Right cardiac atrium (tissue), 5 donors: Measurements from ENCODE around the gene AFG1L. TPM values are rescaled to one million over a fixed set of nuclear protein-coding genes. Genes with fewer than 3 reads are reported as not detected.
A peak's percentile ranks its signal among the peaks of the same experiment; 100 is the strongest.

ENCODE experiments used
- ATAC-seq, 2 donors: fragments of 200-7000 bp; cut with Tn5 transposase; one replicate each; pipeline versions ENCODE4 v1.8.0 to v1.9.1; 2020; ENCODE audit warnings: moderate library complexity in 2 of 2, mild to moderate bottlenecking in 1 of 2
- DNase-seq, 3 donors: peaks; one replicate each; pipeline ENCODE4 v3.0.0-alpha.2; 2020
- H3K27ac ChIP-seq: one replicate; pipeline ENCODE4 v1.5.1; 2013; ENCODE audit warnings: mild to moderate bottlenecking, low read length, control low read depth, moderate library complexity
- H3K27me3 ChIP-seq: one replicate; pipeline ENCODE4 v1.6.1; 2013; ENCODE audit not compliant: control insufficient read depth, insufficient read depth
- H3K4me1 ChIP-seq: one replicate; pipeline ENCODE4 v1.6.1; 2013; ENCODE audit warnings: low read length; ENCODE audit not compliant: control insufficient read depth, insufficient read depth
- H3K4me3 ChIP-seq: one replicate; pipeline ENCODE4 v1.5.1; 2013; ENCODE audit warnings: low read length, control low read depth
- H3K9me3 ChIP-seq: one replicate; pipeline ENCODE4 v1.6.1; 2013; ENCODE audit warnings: low read length; ENCODE audit not compliant: control insufficient read depth
- WGBS: extraction: QIAGEN DNeasy Blood & Tissue Kit; methylation state at CpG from one replicate; pipeline ENCODE4 v1.1.7; 2013; 5-methylcytosine and 5-hydroxymethylcytosine counted together
- intact Hi-C, 4 donors: fragments of 100-400 bp; cut with DNase I; formaldehyde crosslinking; loops; one replicate each; pipeline versions ENCODE4 v1.11.0 to v1.14.0; 2022 to 2023
- polyA plus RNA-seq: library from polyadenylated mRNA; stranded (reverse); fragments of 200-250 nt; gene quantifications from one replicate; pipeline ENCODE4 v1.2.3, GENCODE V29; 2013
- total RNA-seq, 4 donors: library from RNA; stranded (reverse); fragmentation: NEBNext Ultra II Directional; extraction: Animal tissue kit (Norgen Biotek cat#: 25700); gene quantifications; one replicate each; pipeline ENCODE4 v1.2.1, GENCODE V29; 2021
- donor health status: healthy with polysubstance abuse.
- donor health status: DM: no; HTN: yes; CAD: no.
- donor health status: DM: no; HTN: no; CAD: no.
- donor health status: DM: no; HTN: yes; CAD: no; lungs with severe emphysema.
- donor health status: DM: yes; HTN: yes; CAD: no.

Gene AFG1L
- total and polyA plus RNA-seq, 5 donors: 3.9 to 14.5 (median 9.9) TPM

DNA sequence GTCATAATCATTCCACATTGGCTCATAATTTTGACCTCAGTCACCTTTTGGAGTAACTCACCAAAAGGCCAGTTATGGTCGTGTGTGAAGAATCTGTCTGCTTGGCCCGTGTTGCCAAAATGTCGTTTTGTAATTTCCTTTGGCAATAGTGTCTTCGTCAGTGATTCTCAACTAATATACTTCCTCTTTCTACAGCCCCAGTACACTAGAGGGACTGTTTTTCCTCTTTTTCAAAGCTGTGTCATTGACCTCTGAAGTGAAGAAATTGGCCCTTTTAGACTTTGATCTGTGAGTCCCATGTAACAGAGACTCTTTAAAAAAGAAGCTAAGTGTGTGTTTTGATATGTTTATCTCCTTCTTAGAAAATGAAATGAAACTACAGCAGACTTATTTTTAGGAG, 271.0 kb downstream of the AFG1L start:
- ATAC-seq (peak; percentile 46 to 53), DNase-seq (peak in 1 of 3 donors; percentile 42)
- peaks cover 16% of the 10 kb centered on the region for H3K4me1 ChIP-seq
- H3K27me3 ChIP-seq: no peaks in the 10 kb centered on the region
- intact Hi-C loops: loop anchor here in 2 of 4 donors (10.0 kb wide), 1 partner anchor 89 kb away; no protein-coding TSS in a partner anchor
- no peak overlapping the region for H3K4me3 ChIP-seq
- no peak overlapping the region for H3K27ac ChIP-seq
- no peaks in the 10 kb centered on the region for H3K9me3 ChIP-seq
- WGBS: under 1% methylated on average over 4 of the region's 4 CpGs

DNA sequence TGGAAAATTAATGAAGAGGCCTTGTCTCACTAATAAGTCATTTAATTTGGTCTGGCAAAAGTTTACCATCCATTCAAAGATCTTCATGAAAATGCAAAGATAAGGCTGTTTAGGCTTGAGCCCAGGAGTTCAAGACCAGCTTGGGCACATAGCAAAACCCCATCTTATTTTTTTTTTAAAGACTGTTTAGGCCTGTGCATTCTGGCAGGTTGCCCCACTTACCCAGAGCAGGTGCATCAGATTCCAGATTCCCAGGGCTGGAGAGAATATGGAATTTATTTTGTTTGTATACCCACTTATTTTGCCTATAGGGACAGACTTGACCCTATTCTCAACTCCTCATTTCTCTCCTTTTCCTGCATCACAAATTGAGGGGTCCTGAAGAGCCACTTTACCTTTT, 271.6 kb downstream of the AFG1L start:
- Histone ChIP-seq H3K9me3 (no peaks in the 10 kb centered on the region), H3K27ac (no peak overlapping the region), H3K4me3 (no peak overlapping the region), H3K27me3 (no peaks in the 10 kb centered on the region), H3K4me1 (peaks cover 16% of the 10 kb centered on the region)
- intact Hi-C loops: loop anchor here in 2 of 4 donors (10.0 kb wide), 1 partner anchor 88 kb away; no protein-coding TSS in a partner anchor
- no peak for DNase-seq
- ATAC-seq: no peak

DNA sequence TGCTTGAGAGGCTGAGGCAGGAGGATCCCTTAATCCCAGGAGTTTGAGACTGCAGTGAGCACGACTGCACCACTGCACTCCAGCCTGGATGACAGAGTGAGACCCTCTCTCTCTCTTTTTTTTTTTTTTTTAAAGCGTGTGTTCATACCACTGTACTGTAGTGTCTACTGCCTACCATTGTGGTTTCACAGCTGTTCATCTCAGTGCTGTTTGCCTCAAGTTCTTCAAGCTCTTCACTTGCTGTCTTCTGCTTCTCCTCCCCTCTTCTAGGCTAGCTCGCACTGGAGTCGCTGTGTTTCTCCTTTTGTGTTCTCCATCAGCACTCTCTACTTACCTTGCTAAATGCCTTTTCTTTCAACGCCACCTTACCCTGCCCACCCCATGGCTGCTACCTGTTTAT, 273.2 kb downstream of the AFG1L start:
- Histone ChIP-seq H3K4me3 (no peak overlapping the region), H3K27ac (peak overlapping the region; percentile 16), H3K9me3 (no peaks in the 10 kb centered on the region), H3K4me1 (peaks cover 18% of the 10 kb centered on the region), H3K27me3 (no peaks in the 10 kb centered on the region)
- intact Hi-C loops: loop anchor here in 2 of 4 donors (10.0 kb wide), 1 partner anchor 87 kb away; no protein-coding TSS in a partner anchor
- DNase-seq: no peak
- no peak for ATAC-seq
- WGBS: 87% methylated on average over 5 of the region's 5 CpGs

DNA sequence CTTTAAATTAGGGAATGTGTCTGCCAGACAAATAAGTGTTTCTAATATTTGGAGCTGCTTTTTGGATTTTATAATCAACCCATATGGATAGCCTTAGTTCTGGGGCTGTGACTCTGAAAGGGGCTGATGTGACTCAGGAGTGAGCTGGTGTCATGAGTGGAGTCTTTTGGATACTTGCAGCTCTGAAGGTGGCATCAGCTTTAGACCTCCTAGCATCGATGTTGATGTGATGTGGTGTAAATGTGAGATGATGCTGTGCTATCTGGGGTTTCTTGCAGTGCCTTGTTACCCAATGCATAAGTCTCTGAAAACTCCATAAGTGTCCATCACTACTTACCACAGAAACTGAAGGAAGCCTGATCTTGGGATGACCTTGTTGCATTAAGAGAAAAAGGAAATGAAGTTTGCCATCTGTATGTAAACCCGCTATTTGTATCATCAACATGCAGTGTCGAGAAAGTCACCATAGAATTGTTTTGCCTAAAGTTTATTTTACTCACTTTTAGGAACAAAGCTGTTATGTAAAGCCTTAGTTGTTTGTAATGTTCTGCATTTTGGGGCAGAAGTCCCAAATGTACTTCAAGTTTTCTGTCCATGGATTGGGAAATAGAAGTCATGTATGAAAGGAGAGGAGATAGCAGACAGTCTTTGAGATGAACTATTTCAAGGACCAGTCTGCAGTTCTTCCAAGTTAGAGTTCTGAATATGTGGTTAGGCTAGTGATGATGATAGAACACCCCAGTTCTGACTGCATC, 273.9 kb downstream of the AFG1L start:
- H3K9me3 ChIP-seq: no peaks in the 10 kb centered on the region
- ATAC-seq (no peak), DNase-seq (no peak)
- H3K27ac ChIP-seq: no peak overlapping the region
- intact Hi-C loops: loop anchor here in 2 of 4 donors (10.0 kb wide), 1 partner anchor 86 kb away; no protein-coding TSS in a partner anchor
- WGBS: 89% methylated on average over 3 of the region's 3 CpGs
- peaks cover 18% of the 10 kb centered on the region for H3K4me1 ChIP-seq
- H3K27me3 ChIP-seq: no peaks in the 10 kb centered on the region
- H3K4me3 ChIP-seq: no peak overlapping the region

DNA sequence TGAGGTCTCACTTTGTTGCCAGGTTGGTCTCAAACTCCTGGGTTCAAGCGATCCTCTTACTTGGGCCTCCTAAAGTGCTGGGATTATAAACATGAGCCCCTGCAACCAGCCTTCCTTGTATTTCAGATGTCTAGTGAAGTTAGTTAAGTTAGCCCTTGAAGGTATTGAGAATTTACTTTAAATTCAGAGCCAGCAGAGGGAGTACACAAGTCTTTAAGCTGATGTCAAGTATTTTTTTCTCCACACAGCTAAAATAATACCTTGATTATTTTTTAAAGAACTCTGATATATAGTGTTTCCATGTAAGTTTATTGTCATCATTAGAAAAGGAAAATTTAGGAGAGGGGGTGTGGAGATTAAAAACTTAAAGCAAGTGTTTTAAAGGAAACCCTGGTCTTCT, 275.7 kb downstream of the AFG1L start:
- peaks cover 17% of the 10 kb centered on the region for H3K4me1 ChIP-seq
- H3K27ac ChIP-seq: no peak overlapping the region
- WGBS: 96% methylated on average over 1 of the region's 1 CpG

DNA sequence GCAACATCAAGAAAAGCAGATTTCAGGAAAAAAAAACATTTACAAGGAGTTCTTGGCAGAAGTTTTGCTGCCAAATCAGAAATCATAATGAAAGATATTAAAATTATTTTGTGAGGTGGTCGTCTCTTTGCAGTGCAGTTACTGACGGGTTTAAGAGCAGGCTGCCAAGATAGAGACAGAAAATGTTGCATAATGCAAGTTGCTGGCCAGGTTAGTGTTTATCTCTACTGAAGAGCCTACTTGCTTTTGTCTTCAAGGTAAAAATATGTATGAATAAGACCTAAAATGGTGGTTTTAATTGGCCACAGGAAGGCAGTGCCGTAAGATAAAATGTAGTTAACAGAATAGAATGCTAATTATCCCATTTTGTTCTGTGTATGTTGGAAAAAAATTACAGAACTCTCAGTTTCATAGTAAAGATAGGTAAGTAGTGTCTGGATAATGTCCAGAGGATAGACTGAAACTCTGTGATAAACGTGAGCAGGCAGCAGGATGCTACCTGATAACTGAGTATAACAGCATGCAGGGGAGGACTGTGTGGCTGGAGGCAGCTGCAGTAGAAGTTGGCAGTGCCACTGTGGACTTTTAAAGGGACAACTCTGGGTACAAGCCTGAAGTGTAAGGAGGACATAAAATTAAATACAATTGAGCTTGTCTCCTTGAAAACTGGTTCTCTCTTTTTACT, 279.7 kb downstream of the AFG1L start:
- no peaks in the 10 kb centered on the region for H3K9me3 ChIP-seq
- peaks cover 24% of the 10 kb centered on the region for H3K4me1 ChIP-seq
- intact Hi-C loops: no loop called here
- H3K27ac ChIP-seq: no peak overlapping the region
- H3K27me3 ChIP-seq: no peaks in the 10 kb centered on the region
- DNase-seq (peak in 1 of 3 donors; percentile 41), ATAC-seq (peak; percentile 23 to 43)
- H3K4me3 ChIP-seq: no peak overlapping the region
- WGBS: 38% methylated on average over 4 of the region's 4 CpGs

More for the DNA sequence above, 275.7 kb downstream of the AFG1L start:
- ATAC-seq (no peak), DNase-seq (no peak)
- H3K27me3 ChIP-seq: no peaks in the 10 kb centered on the region
- H3K9me3 ChIP-seq: no peaks in the 10 kb centered on the region
- intact Hi-C loops: no loop called here
- H3K4me3 ChIP-seq: no peak overlapping the region

Other genes starting within 250 kb of the AFG1L start
- gene OSTM1, start 220.3 kb upstream of the AFG1L start, total RNA-seq: 10 to 100 TPM; 42.2 to 55.3 (median 52.1) TPM
- gene OSTM1, start 220.3 kb upstream of the AFG1L start, polyA plus RNA-seq: 27.0 TPM
- gene NR2E1, start 129.0 kb upstream of the AFG1L start, total RNA-seq: not detected
- gene NR2E1, start 129.0 kb upstream of the AFG1L start, polyA plus RNA-seq: not detected
- gene SNX3, start 34.0 kb upstream of the AFG1L start, total RNA-seq: 100 to 1,000 TPM; 203 to 265 (median 229) TPM
- gene SNX3, start 34.0 kb upstream of the AFG1L start, polyA plus RNA-seq: 354 TPM